Panc1 (cell line): Measurements from ENCODE around the gene TMEM187. TPM values are rescaled to one million over a fixed set of nuclear protein-coding genes. Genes with fewer than 3 reads are reported as not detected.

Source experiments
- ATAC-seq: fragments of 200-7000 bp; cut with Tn5 transposase; 2 replicates; pipeline ENCODE4 v1.9.1; 2020; ENCODE audit warnings: mild to moderate bottlenecking, moderate library complexity
- BruUV-seq: library from RNA; stranded (reverse); fragments of 400-500 nt; replicated peaks from 2 replicates; lab custom pipeline; 2021; lab: Mats Ljungman, UMichigan
- CTCF ChIA-PET: fragments of 300-600 bp; sonication (Branson Sonifier 250); formaldehyde crosslinking; loops from one replicate; lab custom pipeline; 2022; ENCODE audit warnings: antibody characterized with exemption; lab: Charles Lee
- POLR2A ChIA-PET: fragments of 300-600 bp; sonication (Branson Sonifier 250); formaldehyde crosslinking; loops from one replicate; lab custom pipeline; 2022; ENCODE audit warnings: antibody characterized with exemption; lab: Charles Lee
- DNase-seq: peaks from one replicate; pipeline ENCODE4 v3.0.0-alpha.2; 2010; ENCODE audit warnings: low read depth, low spot score
- H3K27ac ChIP-seq: 2 replicates; pipeline ENCODE4 v1.5.1; 2011; ENCODE audit warnings: mild to moderate bottlenecking, low read length, inconsistent platforms
- H3K27me3 ChIP-seq: fragments of 200-500 bp; sonication (Bioruptor generic); 2 replicates; pipeline ENCODE4 v1.6.0; 2014; ENCODE audit warnings: low read length, inconsistent platforms; ENCODE audit not compliant: control insufficient read depth, insufficient read depth
- H3K36me3 ChIP-seq: fragments of 200-500 bp; sonication (Bioruptor generic); 2 replicates; pipeline ENCODE4 v1.5.1; 2014; ENCODE audit warnings: inconsistent platforms, mild to moderate bottlenecking, low read length, moderate library complexity; ENCODE audit not compliant: control insufficient read depth, insufficient read depth
- H3K4me1 ChIP-seq: 2 replicates; pipeline ENCODE4 v1.5.1; 2011; ENCODE audit warnings: inconsistent platforms, mild to moderate bottlenecking, low read length, moderate library complexity; ENCODE audit not compliant: control insufficient read depth, insufficient read depth
- H3K4me3 ChIP-seq, 2 experiments: 2 replicates each; pipeline ENCODE4 v1.5.1; 2011 to 2012; ENCODE audit warnings: low read depth in 2 of 2, low read length in 2 of 2, mild to moderate bottlenecking in 2 of 2, inconsistent platforms in 1 of 2, moderate library complexity in 1 of 2
- H3K9me3 ChIP-seq: fragments of 200-500 bp; sonication (Bioruptor generic); 2 replicates; pipeline ENCODE4 v1.5.1; 2014; ENCODE audit warnings: low read depth, mild to moderate bottlenecking, inconsistent platforms, low read length, moderate library complexity; ENCODE audit not compliant: control insufficient read depth, insufficient read depth
- CTCF ChIP-seq: fragments of 450-650 bp; IDR thresholded peaks from 2 replicates; pipeline ENCODE4 v1.5.1; 2017; ENCODE audit warnings: mild to moderate bottlenecking
- POLR2AphosphoS5 ChIP-seq: IDR thresholded peaks from 2 replicates; pipeline ENCODE4 v1.6.1; 2012; ENCODE audit warnings: mild to moderate bottlenecking, low read depth, low read length, moderate library complexity
- REST ChIP-seq, 2 experiments: IDR thresholded peaks; 2 replicates each; pipeline ENCODE4 v1.6.1; 2011 to 2012; ENCODE audit warnings: low read depth in 2 of 2, control low read depth in 1 of 2, low read length in 1 of 2, mild to moderate bottlenecking in 1 of 2, moderate library complexity in 1 of 2; ENCODE audit not compliant: insufficient read depth in 1 of 2
- SIN3A ChIP-seq: IDR thresholded peaks from 2 replicates; pipeline ENCODE4 v1.6.1; 2012; ENCODE audit warnings: low read depth, mild to moderate bottlenecking, low read length, moderate library complexity, borderline replicate concordance; ENCODE audit not compliant: insufficient read depth
- TCF7L2 ChIP-seq: IDR thresholded peaks from 2 replicates; pipeline ENCODE4 v1.6.1; 2011; ENCODE audit warnings: mild to moderate bottlenecking, low read depth, low read length, inconsistent platforms
- in situ Hi-C: cut with HindIII; loops from 2 replicates; pipeline ENCODE4 v1.10.0; 2016; ENCODE audit warnings: low sequenced_read_pairs, low pct_unique_long_range_greater_than_20kb
- intact Hi-C: fragments of 100-400 bp; cut with micrococcal nuclease; formaldehyde crosslinking; loops from one replicate; pipeline ENCODE4 v1.10.0; 2022; ENCODE audit not compliant: unreplicated experiment
- total RNA-seq: library from RNA; stranded (reverse); gene quantifications from one replicate; pipeline ENCODE4 v1.2.1, GENCODE V29; 2021; ENCODE audit not compliant: unreplicated experiment

Gene TMEM187
- total RNA-seq, 1 experiment from 2014 or later: 15.7 TPM

GRCh38 chrX:153968754-153969124 lies 3.8 kb upstream of the TMEM187 start:
- Histone ChIP-seq H3K4me3 (peak overlapping the region; percentile 95 to 98), H3K36me3 (no peaks in the 10 kb centered on the region; the same call in 1 of the 2 replicates), H3K27ac (peak overlapping the region; percentile 90), H3K9me3 (no peaks in the 10 kb centered on the region), H3K4me1 (peaks cover 32% of the 10 kb centered on the region), H3K27me3 (no peaks in the 10 kb centered on the region)
- no TSS peak for BruUV-seq
- ChIA-PET CTCF (no interaction called here), POLR2A (no interaction called here)
- TF ChIP-seq REST (IDR thresholded peaks at IDR 0.05; ENCODE audit: insufficient read depth in 1 of 2, low read depth in 2 of 2, low read length in 1 of 2): no peak
- TF ChIP-seq POLR2AphosphoS5: no peak
- TF ChIP-seq CTCF: no peak
- no peak for TF ChIP-seq SIN3A
- TF ChIP-seq TCF7L2: no peak
- intact Hi-C loops (no loop called here), in situ Hi-C loops (no loop called here)
- ATAC-seq (no peak), DNase-seq (no peak)

- no peaks in the 10 kb centered on the region for H3K9me3 ChIP-seq
- ChIA-PET CTCF (interaction anchor here (0.5 kb wide), 1 partner anchor 335 kb away, joined by 3 read pairs; no protein-coding TSS in a partner anchor), POLR2A (no interaction called here)
- intact Hi-C loops: no loop called here
- in situ Hi-C loops: no loop called here
- peaks cover 38% of the 10 kb centered on the region for H3K4me1 ChIP-seq
- H3K27me3 ChIP-seq: no peaks in the 10 kb centered on the region
- TF ChIP-seq SIN3A: no peak
- TF ChIP-seq TCF7L2: no peak
- TF ChIP-seq REST (IDR thresholded peaks at IDR 0.05; ENCODE audit: insufficient read depth in 1 of 2, low read depth in 2 of 2, low read length in 1 of 2): no peak
- TF ChIP-seq CTCF: no peak
- TF ChIP-seq POLR2AphosphoS5: no peak
- ATAC-seq (no peak), DNase-seq (no peak)
- H3K27ac ChIP-seq: peak overlapping the region; percentile 90
- peak overlapping the region; percentile 95 to 98 for H3K4me3 ChIP-seq
- H3K36me3 ChIP-seq: no peaks in the 10 kb centered on the region; the same call in 1 of the 2 replicates
- no TSS peak for BruUV-seq
These were observed 3.2 kb upstream of the TMEM187 start for GRCh38 chrX:153969125-153969903.
